GM12872 (cell line): ENCODE measurements around the gene HPN.

ENCODE experiments used
- CTCF ChIP-seq: IDR thresholded peaks from 3 replicates; pipeline ENCODE4 v1.5.1; 2011; ENCODE audit warnings: low read depth, mild to moderate bottlenecking, low read length, moderate library complexity; ENCODE audit not compliant: insufficient read depth

HPN gene

GRCh38 chr19:35115177-35115951 lies 73.8 kb downstream of the HPN start, which contains the start of gene FXYD3:
FXYD3 (plus strand) TSS chr19:35115823; CDS start chr19:35119377, 3,554 bp downstream.
- TF ChIP-seq CTCF: no peak
